K562 (cell line): ENCODE measurements around the gene SFI1. TPM values are rescaled to one million over a fixed set of nuclear protein-coding genes. Genes with fewer than 3 reads are reported as not detected.
A peak's percentile ranks its signal among the peaks of the same experiment; 100 is the strongest.

Source experiments
- ATAC-seq: fragments of 200-7000 bp; cut with Tn5 transposase; 3 replicates; pipeline ENCODE4 v1.9.1; 2020; ENCODE audit warnings: moderate library complexity
- BruUV-seq: library from RNA; stranded (reverse); fragments of 400-500 nt; replicated peaks from 2 replicates; lab custom pipeline; 2021; lab: Mats Ljungman, UMichigan
- CTCF ChIA-PET: fragments of 300-600 bp; formaldehyde crosslinking; extraction: SDS; loops from one replicate; lab custom pipeline; 2021; ENCODE audit warnings: low intra/inter-chr PET ratio; lab: Yijun Ruan, JAX
- POLR2A ChIA-PET: fragments of 300-600, 350-650 bp; sonication (Branson Sonifier 250); formaldehyde crosslinking; extraction: SDS; loops from one replicate; lab custom pipeline; 2021; ENCODE audit warnings: antibody characterized with exemption, inconsistent platforms; lab: Yijun Ruan, JAX
- DNase-seq, 4 experiments: peaks; one replicate each; pipeline versions ENCODE4 v3.0.0 to v3.0.0-alpha.2; 2011 to 2018; ENCODE audit warnings: low spot score in 3 of 4, mixed read lengths in 3 of 4; ENCODE audit errors: extremely low read depth in 1 of 4
- FAIRE-seq: peaks from 2 replicates; lab custom pipeline; 2011; peaks lifted over from hg19 to GRCh38; lab: Jason Lieb, UNC
- H2AFZ ChIP-seq: 2 replicates; pipeline ENCODE4 v1.6.0; 2011; ENCODE audit warnings: low read depth, low read length, control low read depth, inconsistent platforms
- H3K27ac ChIP-seq: fragments of 200-600 bp; 3 replicates; pipeline ENCODE4 v1.8.0; 2011; ENCODE audit warnings: low read depth, mild to moderate bottlenecking, control low read depth, inconsistent platforms, low read length, moderate library complexity, mixed read lengths; ENCODE audit errors: extremely low read depth
- H3K27me3 ChIP-seq, 2 experiments: fragments of 300-600 bp in 1 of 2; 2 replicates in 1 of 2; 3 replicates in 1 of 2; pipeline versions ENCODE4 v1.6.0 to v1.8.0; 2011; ENCODE audit warnings: inconsistent platforms in 2 of 2, low read length in 2 of 2, mild to moderate bottlenecking in 1 of 2, mixed read lengths in 1 of 2, moderate library complexity in 1 of 2; ENCODE audit not compliant: control insufficient read depth in 2 of 2, insufficient read depth in 2 of 2
- H3K36me3 ChIP-seq: fragments of 300-600 bp; 3 replicates; pipeline ENCODE4 v1.8.0; 2011; ENCODE audit warnings: mild to moderate bottlenecking, low read length, inconsistent platforms; ENCODE audit not compliant: control insufficient read depth, insufficient read depth
- H3K4me1 ChIP-seq, 2 experiments: fragments of 200-600 bp in 1 of 2; replicated peaks in 1 of 2; 2 replicates in 1 of 2; 3 replicates in 1 of 2; pipeline versions ENCODE4 v1.5.1 to v1.8.0; 2011; ENCODE audit warnings: inconsistent platforms in 2 of 2, low read length in 2 of 2, mild to moderate bottlenecking in 1 of 2, mixed read lengths in 1 of 2, moderate library complexity in 1 of 2; ENCODE audit not compliant: control insufficient read depth in 2 of 2, insufficient read depth in 2 of 2
- H3K4me2 ChIP-seq: 2 replicates; pipeline ENCODE4 v1.6.1; 2011; ENCODE audit warnings: low read length, control low read depth, inconsistent platforms, mixed read lengths; ENCODE audit not compliant: insufficient read depth
- H3K4me3 ChIP-seq: fragments of 200-600 bp; sonication (generic), shearing (Covaris generic); 2 replicates; pipeline ENCODE4 v1.5.1; 2016; ENCODE audit warnings: control low read depth, inconsistent platforms
- H3K79me2 ChIP-seq: fragments of 200-600 bp; 3 replicates; pipeline ENCODE4 v1.8.0; 2011; ENCODE audit warnings: low read length, inconsistent platforms; ENCODE audit not compliant: control insufficient read depth, insufficient read depth
- H3K9ac ChIP-seq, 2 experiments: 2 replicates each; pipeline versions ENCODE4 v1.6.0 to v1.6.1; 2011; ENCODE audit warnings: low read depth in 2 of 2, low read length in 2 of 2, control low read depth in 1 of 2, inconsistent platforms in 1 of 2, mild to moderate bottlenecking in 1 of 2, mixed read lengths in 1 of 2; ENCODE audit not compliant: insufficient read depth in 1 of 2
- H3K9me1 ChIP-seq: one replicate; pipeline ENCODE4 v1.6.0; 2011; ENCODE audit warnings: inconsistent platforms, mild to moderate bottlenecking, low read length, moderate library complexity; ENCODE audit not compliant: control insufficient read depth, insufficient read depth
- H3K9me3 ChIP-seq: replicated peaks from 2 replicates; pipeline ENCODE4 v1.5.1; 2011; ENCODE audit warnings: low read depth, low read length, inconsistent platforms; ENCODE audit not compliant: control insufficient read depth, insufficient read depth
- H4K20me1 ChIP-seq: replicated peaks from 2 replicates; pipeline ENCODE4 v1.6.1; 2011; ENCODE audit warnings: low read length, inconsistent platforms, mixed read lengths; ENCODE audit not compliant: control insufficient read depth, insufficient read depth
- ARHGAP35 ChIP-seq: fragments of 450-650 bp; IDR thresholded peaks from 2 replicates; pipeline ENCODE4 v1.6.1; 2018; ENCODE audit not compliant: partially characterized antibody
- ARNT ChIP-seq, 2 experiments: fragments of 450-650 bp; IDR thresholded peaks; 2 replicates each; pipeline ENCODE4 v1.6.1; 2016; ENCODE audit warnings: mild to moderate bottlenecking in 1 of 2
- CHCHD3 ChIP-seq: fragments of 250-450 bp; sonication (Bioruptor Pico); IDR thresholded peaks from 2 replicates; pipeline ENCODE4 v2.1.2; 2022; ENCODE audit warnings: mild to moderate bottlenecking
- HMGN3 ChIP-seq: IDR thresholded peaks from 2 replicates; pipeline ENCODE4 v1.6.1; 2011; ENCODE audit warnings: borderline replicate concordance, low read depth, mild to moderate bottlenecking, mixed read lengths, low read length; ENCODE audit not compliant: insufficient read length; ENCODE audit errors: extremely low read depth
- TCF3 ChIP-seq: sonication (generic); formaldehyde crosslinking; IDR thresholded peaks from 2 replicates; pipeline ENCODE4 v1.4.0; 2020; ENCODE audit warnings: mild to moderate bottlenecking, missing genetic modification reagents
- WHSC1 ChIP-seq: IDR thresholded peaks from one replicate; pipeline ENCODE4 v1.6.1; 2012; ENCODE audit warnings: low read length, control low read depth, inconsistent platforms
- ZNF431 ChIP-seq: sonication (generic); formaldehyde crosslinking; IDR thresholded peaks from 2 replicates; pipeline ENCODE4 v1.8.0; 2022; ENCODE audit warnings: mild to moderate bottlenecking, missing genetic modification reagents
- WGBS: fragments of 100-300 bp; shearing (Covaris generic); methylation state at CpG from one replicate; pipeline ENCODE4 v1.1.6; 2016; ENCODE audit warnings: low coverage, mixed read lengths; ENCODE audit not compliant: insufficient coverage; ENCODE audit errors: missing lambda C conversion rate; 5-methylcytosine and 5-hydroxymethylcytosine counted together
- in situ Hi-C: fragments of 300-500 bp; cut with MboI; formaldehyde crosslinking; loops from 4 replicates; pipeline ENCODE4 v1.15.0; 2018; ENCODE audit warnings: inconsistent platforms, mixed read lengths
- intact Hi-C: fragments of 100-400 bp; cut with micrococcal nuclease; formaldehyde crosslinking; loops from 2 replicates; pipeline ENCODE4 v1.14.2; 2022
- polyA plus RNA-seq, 8 experiments: library from polyadenylated mRNA; depleted of rRNA in 4 of 8; stranded (reverse) in 5 of 8; unstranded in 3 of 8; fragments of >200 nt; fragmentation: Nextera tagmentation in 2 of 8; fragmentation: Illumina TruSeq in 1 of 8; extraction: Ambion mirVana in 2 of 8; extraction: Trizol in 1 of 8; gene quantifications; 2 replicates each; pipeline versions ENCODE4 v1.2.1 to v1.2.3, GENCODE V29; 2011 to 2014; ENCODE audit warnings: inconsistent platforms in 1 of 8, missing spikeins in 1 of 8
- total RNA-seq, 7 experiments: library from RNA; depleted of rRNA in 6 of 7; stranded (reverse); fragments of >200 nt in 6 of 7; fragmentation: Illumina TruSeq in 2 of 7; extraction: Trizol in 2 of 7; gene quantifications; 2 replicates each; pipeline versions ENCODE4 v1.2.1 to v1.2.3, GENCODE V29; 2011 to 2021; ENCODE audit warnings: low replicate concordance in 1 of 7
- TF ChIP-seq, protein P1 (sequence below): IDR thresholded peaks from 3 replicates; pipeline ENCODE4 v1.6.1; 2011; ENCODE audit warnings: borderline replicate concordance, mild to moderate bottlenecking, moderate library complexity; ENCODE audit not compliant: insufficient read length; ENCODE audit errors: extremely low read depth
- TF ChIP-seq, protein P2 (sequence below): sonication (generic); formaldehyde crosslinking; IDR thresholded peaks from 2 replicates; pipeline ENCODE4 v1.8.1; 2023; ENCODE audit warnings: mild to moderate bottlenecking, missing genetic modification reagents
- TF ChIP-seq, protein P3 (sequence below): sonication (generic); formaldehyde crosslinking; IDR thresholded peaks from 2 replicates; pipeline ENCODE4 v1.8.0; 2022; ENCODE audit warnings: mild to moderate bottlenecking, missing genetic modification reagents

Gene SFI1
- total and polyA plus RNA-seq, 9 of the 15 experiments (the other 6 are each of a cell fraction or from before 2014, with no cell fraction given): 3.0 to 25.6 (median 14.1) TPM

DNA sequence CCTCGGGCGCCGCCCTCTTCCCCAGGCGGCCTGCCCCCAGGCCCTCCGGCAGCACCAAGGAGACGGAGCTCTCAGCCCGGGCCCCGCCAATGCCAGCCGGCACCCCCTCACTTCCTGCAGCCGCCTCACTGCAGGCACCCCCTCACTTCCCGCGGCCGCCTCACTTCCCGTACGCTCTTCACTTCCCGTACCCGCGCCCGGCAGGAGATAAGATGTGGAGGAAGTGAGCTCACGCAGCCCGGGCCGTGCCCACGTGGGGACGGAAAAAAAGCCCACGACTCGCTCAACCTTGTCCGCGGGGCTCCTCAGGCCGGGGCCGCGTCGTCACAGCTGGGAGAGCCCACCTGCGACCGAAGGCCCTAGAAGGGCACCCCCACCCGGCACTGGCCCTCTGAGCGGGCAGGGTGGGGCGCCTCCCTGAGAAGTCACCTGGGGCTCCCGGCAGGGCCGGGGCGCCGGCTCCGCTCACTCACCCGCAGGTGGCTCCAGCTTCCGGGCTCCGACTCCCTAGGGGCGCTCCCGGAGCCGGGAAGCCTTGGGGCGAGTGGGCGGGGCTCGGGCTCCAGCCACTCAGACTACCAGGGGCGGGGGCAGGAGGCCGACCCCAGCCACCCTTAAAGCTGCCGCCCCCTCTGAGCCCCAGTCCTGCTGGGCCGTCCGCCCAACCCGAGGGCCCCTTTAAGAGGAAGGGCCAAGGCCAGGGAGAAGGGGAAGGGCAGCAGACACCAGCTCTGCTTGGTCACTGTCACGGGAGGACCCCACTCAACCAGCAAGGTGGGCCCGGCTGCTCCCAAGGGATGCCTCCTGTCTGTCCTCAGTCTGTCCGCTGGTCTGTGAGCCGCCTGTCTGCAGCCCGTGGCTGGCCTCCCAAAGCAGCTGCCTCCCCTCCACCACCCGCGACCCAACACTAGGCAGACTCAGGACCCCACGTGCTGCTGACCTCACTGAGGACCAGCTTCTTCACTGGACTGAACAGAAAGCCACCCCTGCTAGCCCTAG, 134.3 kb downstream of the SFI1 start:
- no peaks in the 10 kb centered on the region for H3K9me3 ChIP-seq
- peaks cover 27% of the 10 kb centered on the region; the same call in 2 of the 3 replicates for H3K36me3 ChIP-seq
- peak overlapping the region; percentile 52 for H2AFZ ChIP-seq
- POLR2A ChIA-PET: interaction anchor here (0.6 to 1.7 kb wide), 13 partner anchors 8 to 278 kb away, joined by 3 to 14 read pairs (median 4); partner anchors contain the start of gene PISD
- intact Hi-C loops (loop anchor here (2.0 kb wide), 1 partner anchor 140 kb away; no protein-coding TSS in a partner anchor), in situ Hi-C loops (loop anchor here (5.0 kb wide), 1 partner anchor 68 kb away; no protein-coding TSS in a partner anchor)
- peaks cover 77% of the 10 kb centered on the region for H3K79me2 ChIP-seq
- CTCF ChIA-PET: no interaction called here
- H3K9me1 ChIP-seq: no peaks in the 10 kb centered on the region
- peaks cover 41 to 53% of the 10 kb centered on the region in 2 experiments for H3K4me1 ChIP-seq
- H3K9ac ChIP-seq: peak overlapping the region; percentile 89 to 94
- WGBS: under 1% methylated on average over 33 of the region's 65 CpGs
- FAIRE-seq: peak; percentile 73
- peak; percentile 88 to 90 (median 90) for DNase-seq
- peak overlapping the region; percentile 84 for H3K4me2 ChIP-seq
- H3K27ac ChIP-seq: peak overlapping the region; percentile 87
- ATAC-seq: peak; percentile 79
- H3K4me3 ChIP-seq: peak overlapping the region; percentile 82
- no peaks in the 10 kb centered on the region for H4K20me1 ChIP-seq
- TSS peak; percentile 54 for BruUV-seq
- no peaks in the 10 kb centered on the region for H3K27me3 ChIP-seq
- TF ChIP-seq ZNF431 (CRISPR knock-in tag) (no peak), WHSC1 (no peak), TCF3 (CRISPR knock-in tag) (no peak), HMGN3 (no peak), CHCHD3 (CRISPR knock-in tag) (no peak), ARNT (IDR thresholded peaks at IDR 0.05) (no peak), ARHGAP35 (no peak)
- TF ChIP-seq, protein P1, sequence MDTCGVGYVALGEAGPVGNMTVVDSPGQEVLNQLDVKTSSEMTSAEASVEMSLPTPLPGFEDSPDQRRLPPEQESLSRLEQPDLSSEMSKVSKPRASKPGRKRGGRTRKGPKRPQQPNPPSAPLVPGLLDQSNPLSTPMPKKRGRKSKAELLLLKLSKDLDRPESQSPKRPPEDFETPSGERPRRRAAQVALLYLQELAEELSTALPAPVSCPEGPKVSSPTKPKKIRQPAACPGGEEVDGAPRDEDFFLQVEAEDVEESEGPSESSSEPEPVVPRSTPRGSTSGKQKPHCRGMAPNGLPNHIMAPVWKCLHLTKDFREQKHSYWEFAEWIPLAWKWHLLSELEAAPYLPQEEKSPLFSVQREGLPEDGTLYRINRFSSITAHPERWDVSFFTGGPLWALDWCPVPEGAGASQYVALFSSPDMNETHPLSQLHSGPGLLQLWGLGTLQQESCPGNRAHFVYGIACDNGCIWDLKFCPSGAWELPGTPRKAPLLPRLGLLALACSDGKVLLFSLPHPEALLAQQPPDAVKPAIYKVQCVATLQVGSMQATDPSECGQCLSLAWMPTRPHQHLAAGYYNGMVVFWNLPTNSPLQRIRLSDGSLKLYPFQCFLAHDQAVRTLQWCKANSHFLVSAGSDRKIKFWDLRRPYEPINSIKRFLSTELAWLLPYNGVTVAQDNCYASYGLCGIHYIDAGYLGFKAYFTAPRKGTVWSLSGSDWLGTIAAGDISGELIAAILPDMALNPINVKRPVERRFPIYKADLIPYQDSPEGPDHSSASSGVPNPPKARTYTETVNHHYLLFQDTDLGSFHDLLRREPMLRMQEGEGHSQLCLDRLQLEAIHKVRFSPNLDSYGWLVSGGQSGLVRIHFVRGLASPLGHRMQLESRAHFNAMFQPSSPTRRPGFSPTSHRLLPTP: no peak
- TF ChIP-seq, protein P2, sequence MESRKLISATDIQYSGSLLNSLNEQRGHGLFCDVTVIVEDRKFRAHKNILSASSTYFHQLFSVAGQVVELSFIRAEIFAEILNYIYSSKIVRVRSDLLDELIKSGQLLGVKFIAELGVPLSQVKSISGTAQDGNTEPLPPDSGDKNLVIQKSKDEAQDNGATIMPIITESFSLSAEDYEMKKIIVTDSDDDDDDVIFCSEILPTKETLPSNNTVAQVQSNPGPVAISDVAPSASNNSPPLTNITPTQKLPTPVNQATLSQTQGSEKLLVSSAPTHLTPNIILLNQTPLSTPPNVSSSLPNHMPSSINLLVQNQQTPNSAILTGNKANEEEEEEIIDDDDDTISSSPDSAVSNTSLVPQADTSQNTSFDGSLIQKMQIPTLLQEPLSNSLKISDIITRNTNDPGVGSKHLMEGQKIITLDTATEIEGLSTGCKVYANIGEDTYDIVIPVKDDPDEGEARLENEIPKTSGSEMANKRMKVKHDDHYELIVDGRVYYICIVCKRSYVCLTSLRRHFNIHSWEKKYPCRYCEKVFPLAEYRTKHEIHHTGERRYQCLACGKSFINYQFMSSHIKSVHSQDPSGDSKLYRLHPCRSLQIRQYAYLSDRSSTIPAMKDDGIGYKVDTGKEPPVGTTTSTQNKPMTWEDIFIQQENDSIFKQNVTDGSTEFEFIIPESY (CRISPR knock-in tag): no peak
- TF ChIP-seq, protein P3, sequence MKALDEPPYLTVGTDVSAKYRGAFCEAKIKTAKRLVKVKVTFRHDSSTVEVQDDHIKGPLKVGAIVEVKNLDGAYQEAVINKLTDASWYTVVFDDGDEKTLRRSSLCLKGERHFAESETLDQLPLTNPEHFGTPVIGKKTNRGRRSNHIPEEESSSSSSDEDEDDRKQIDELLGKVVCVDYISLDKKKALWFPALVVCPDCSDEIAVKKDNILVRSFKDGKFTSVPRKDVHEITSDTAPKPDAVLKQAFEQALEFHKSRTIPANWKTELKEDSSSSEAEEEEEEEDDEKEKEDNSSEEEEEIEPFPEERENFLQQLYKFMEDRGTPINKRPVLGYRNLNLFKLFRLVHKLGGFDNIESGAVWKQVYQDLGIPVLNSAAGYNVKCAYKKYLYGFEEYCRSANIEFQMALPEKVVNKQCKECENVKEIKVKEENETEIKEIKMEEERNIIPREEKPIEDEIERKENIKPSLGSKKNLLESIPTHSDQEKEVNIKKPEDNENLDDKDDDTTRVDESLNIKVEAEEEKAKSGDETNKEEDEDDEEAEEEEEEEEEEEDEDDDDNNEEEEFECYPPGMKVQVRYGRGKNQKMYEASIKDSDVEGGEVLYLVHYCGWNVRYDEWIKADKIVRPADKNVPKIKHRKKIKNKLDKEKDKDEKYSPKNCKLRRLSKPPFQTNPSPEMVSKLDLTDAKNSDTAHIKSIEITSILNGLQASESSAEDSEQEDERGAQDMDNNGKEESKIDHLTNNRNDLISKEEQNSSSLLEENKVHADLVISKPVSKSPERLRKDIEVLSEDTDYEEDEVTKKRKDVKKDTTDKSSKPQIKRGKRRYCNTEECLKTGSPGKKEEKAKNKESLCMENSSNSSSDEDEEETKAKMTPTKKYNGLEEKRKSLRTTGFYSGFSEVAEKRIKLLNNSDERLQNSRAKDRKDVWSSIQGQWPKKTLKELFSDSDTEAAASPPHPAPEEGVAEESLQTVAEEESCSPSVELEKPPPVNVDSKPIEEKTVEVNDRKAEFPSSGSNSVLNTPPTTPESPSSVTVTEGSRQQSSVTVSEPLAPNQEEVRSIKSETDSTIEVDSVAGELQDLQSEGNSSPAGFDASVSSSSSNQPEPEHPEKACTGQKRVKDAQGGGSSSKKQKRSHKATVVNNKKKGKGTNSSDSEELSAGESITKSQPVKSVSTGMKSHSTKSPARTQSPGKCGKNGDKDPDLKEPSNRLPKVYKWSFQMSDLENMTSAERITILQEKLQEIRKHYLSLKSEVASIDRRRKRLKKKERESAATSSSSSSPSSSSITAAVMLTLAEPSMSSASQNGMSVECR (CRISPR knock-in tag): peak; percentile 79
